ENCODE results near the gene RNF182. TPM values are rescaled to one million over a fixed set of nuclear protein-coding genes. Genes with fewer than 3 reads are reported as not detected.

RNF182 gene
- total RNA-seq, 4 donors from 2014 or later, result 1.3 to 4.5 (median 3.0) TPM

- intact Hi-C loops (cut with DNase I), result no loop called here
Measured at GRCh38 chr6:13910443-13910842, 14.3 kb upstream of the RNF182 start.

GRCh38 chr6:13911337-13911736 is 13.4 kb upstream of the RNF182 start:
- TF ChIP-seq CTCF (IDR thresholded peaks at IDR 0.05) (no peak), POLR2A (IDR thresholded peaks at IDR 0.05) (no peak)
- Histone ChIP-seq H3K27ac (no peak overlapping the region), H3K36me3 (no peaks in the 10 kb centered on the region), H3K4me3 (replicated peaks in 1 of 3) (no peak overlapping the region), H3K27me3 (no peaks in the 10 kb centered on the region), H3K9me3 (no peaks in the 10 kb centered on the region), H3K4me1 (no peaks in the 10 kb centered on the region)
- intact Hi-C loops (cut with DNase I), result no loop called here
- WGBS, 2 donors, result 84 to 86% methylated on average over 2 of the region's 2 CpGs
- no peak for DNase-seq

More at GRCh38 chr6:13910443-13910842, 14.3 kb upstream of the RNF182 start:
- Histone ChIP-seq H3K36me3 (no peaks in the 10 kb centered on the region), H3K27ac (no peak overlapping the region), H3K4me1 (no peaks in the 10 kb centered on the region), H3K27me3 (no peaks in the 10 kb centered on the region), H3K9me3 (no peaks in the 10 kb centered on the region), H3K4me3 (replicated peaks in 1 of 3) (no peak overlapping the region)
- no peak for TF ChIP-seq POLR2A (IDR thresholded peaks at IDR 0.05)
- no peak for TF ChIP-seq CTCF (IDR thresholded peaks at IDR 0.05)
- 96 to 97% methylated on average over 2 of the region's 2 CpGs for WGBS, 2 donors
- DNase-seq, result no peak

GRCh38 chr6:13913226-13914001 is 11.3 kb upstream of the RNF182 start:
- no peak for DNase-seq
- Histone ChIP-seq H3K27ac (no peak overlapping the region), H3K9me3 (no peaks in the 10 kb centered on the region), H3K27me3 (no peaks in the 10 kb centered on the region), H3K4me1 (peaks cover 4 to 9% of the 10 kb centered on the region in 2 donors), H3K4me3 (replicated peaks in 1 of 3) (no peak overlapping the region), H3K36me3 (no peaks in the 10 kb centered on the region)
- 87 to 89% methylated on average over 8 of the region's 8 CpGs for WGBS, 2 donors
- no peak for TF ChIP-seq POLR2A (IDR thresholded peaks at IDR 0.05)
- no peak for TF ChIP-seq CTCF (IDR thresholded peaks at IDR 0.05)
- intact Hi-C loops (cut with DNase I), result no loop called here

GRCh38 chr6:13914351-13914750 is 10.4 kb upstream of the RNF182 start:
- Histone ChIP-seq H3K4me3 (replicated peaks in 1 of 3) (no peak overlapping the region), H3K27me3 (no peaks in the 10 kb centered on the region), H3K9me3 (no peaks in the 10 kb centered on the region), H3K4me1 (peaks cover 4 to 9% of the 10 kb centered on the region in 2 donors), H3K27ac (no peak overlapping the region), H3K36me3 (no peaks in the 10 kb centered on the region)
- DNase-seq, result no peak
- WGBS, 2 donors, result 55 to 69% methylated on average over 2 of the region's 2 CpGs
- intact Hi-C loops (cut with DNase I), result no loop called here
- no peak for TF ChIP-seq POLR2A (IDR thresholded peaks at IDR 0.05)
- TF ChIP-seq CTCF (IDR thresholded peaks at IDR 0.05), result no peak

DNA sequence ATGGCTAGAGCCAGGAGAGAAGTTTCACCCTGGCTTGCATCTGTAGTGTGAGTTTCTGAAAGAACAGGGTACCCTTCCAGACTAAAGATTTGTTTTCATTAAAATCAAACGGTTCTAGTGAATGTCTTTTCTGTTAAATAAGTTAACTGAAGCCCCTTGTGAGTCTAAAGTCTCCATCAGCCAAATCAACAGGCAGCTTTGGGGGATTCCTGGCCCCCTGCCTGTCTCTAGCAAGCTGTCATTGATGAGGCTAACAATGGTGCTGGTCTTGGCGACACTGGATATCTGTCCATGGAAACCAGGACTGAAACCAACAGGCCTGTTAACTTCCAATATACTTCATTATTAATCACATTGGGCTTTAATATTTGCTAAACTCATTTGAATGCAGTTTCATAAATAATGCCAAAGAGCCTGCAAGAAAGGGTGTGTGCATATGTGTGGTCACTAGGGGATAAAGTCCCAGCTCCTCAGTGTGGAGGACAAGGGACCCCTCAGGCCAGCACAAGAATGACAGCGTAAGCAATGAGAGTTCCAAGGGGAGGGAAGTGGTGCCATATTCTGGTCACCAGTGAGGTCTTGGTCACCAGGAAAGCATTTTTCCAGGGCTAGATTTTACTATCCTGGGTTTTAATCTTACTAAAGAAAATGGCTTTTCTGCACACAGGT is 9.1 kb upstream of the RNF182 start:
- WGBS, 2 donors, result 80 to 90% methylated on average over 3 of the region's 3 CpGs
- H3K36me3 ChIP-seq, result no peaks in the 10 kb centered on the region
- intact Hi-C loops (cut with DNase I), result no loop called here
- no peak for TF ChIP-seq POLR2A (IDR thresholded peaks at IDR 0.05)
- TF ChIP-seq CTCF (IDR thresholded peaks at IDR 0.05), result no peak
- no peaks in the 10 kb centered on the region for H3K27me3 ChIP-seq
- no peak overlapping the region for H3K27ac ChIP-seq
- no peak overlapping the region for H3K4me3 ChIP-seq (replicated peaks in 1 of 3)
- no peak for DNase-seq
- H3K9me3 ChIP-seq, result no peaks in the 10 kb centered on the region
- H3K4me1 ChIP-seq, result peaks cover 4 to 9% of the 10 kb centered on the region in 2 donors

Measured in thyroid gland (tissue), 4 donors.